Activated CD8-positive, alpha-beta T cell treated with anti-CD3 and anti-CD28 coated beads for 36 hours (primary cell): ENCODE results near the gene ISL1. TPM values are rescaled to one million over a fixed set of nuclear protein-coding genes. Genes with fewer than 3 reads are reported as not detected.

Experiments
- ATAC-seq: fragments of 200-7000 bp; cut with Tn5 transposase; one replicate; pipeline ENCODE4 v1.10.0; 2021; ENCODE audit warnings: mild to moderate bottlenecking, moderate library complexity
- CTCF ChIA-PET: fragments of 350-600 bp; sonication (Branson Sonifier 250); formaldehyde crosslinking; loops from one replicate; lab custom pipeline; 2021; ENCODE audit warnings: antibody characterized with exemption; lab: Charles Lee
- POLR2A ChIA-PET: fragments of 350-600 bp; sonication (Branson Sonifier 250); formaldehyde crosslinking; loops from one replicate; lab custom pipeline; 2021; ENCODE audit warnings: antibody characterized with exemption; lab: Charles Lee
- DNase-seq: peaks from one replicate; pipeline ENCODE4 v3.0.0-alpha.2; 2020
- H3K27ac Mint-ChIP-seq: one replicate; pipeline ENCODE4 v1.8.0; 2021; ENCODE audit warnings: mild to moderate bottlenecking, mixed read lengths
- H3K27me3 Mint-ChIP-seq: one replicate; pipeline ENCODE4 v1.8.0; 2021; ENCODE audit warnings: mixed read lengths
- H3K36me3 Mint-ChIP-seq: one replicate; pipeline ENCODE4 v1.8.0; 2021; ENCODE audit warnings: low read depth, mixed read lengths
- H3K4me1 Mint-ChIP-seq: one replicate; pipeline ENCODE4 v1.8.0; 2021; ENCODE audit warnings: low read depth, mixed read lengths
- H3K4me3 Mint-ChIP-seq: one replicate; pipeline ENCODE4 v1.8.0; 2021; ENCODE audit warnings: mild to moderate bottlenecking, moderate library complexity, mixed read lengths
- H3K9me3 Mint-ChIP-seq: one replicate; pipeline ENCODE4 v1.8.0; 2021; ENCODE audit warnings: mixed read lengths
- CTCF ChIP-seq: fragments of 200-600 bp; IDR thresholded peaks from one replicate; pipeline ENCODE4 v1.8.0; 2022; ENCODE audit warnings: antibody characterized with exemption, mild to moderate bottlenecking
- intact Hi-C: fragments of 100-400 bp; cut with micrococcal nuclease; formaldehyde crosslinking; loops from one replicate; pipeline ENCODE4 v1.10.0; 2022
- total RNA-seq, 2 experiments: library from RNA; stranded (reverse); gene quantifications; one replicate each; pipeline ENCODE4 v1.2.3, GENCODE V29; 2021

The ISL1 gene
- total RNA-seq, 2 experiments from 2014 or later = not detected

- H3K27me3 Mint-ChIP-seq = peaks cover 6% of the 10 kb centered on the region
- DNase-seq (no peak), ATAC-seq (no peak)
- intact Hi-C loops = no loop called here
- no peak overlapping the region for H3K4me3 Mint-ChIP-seq
- no peak overlapping the region for H3K27ac Mint-ChIP-seq
- ChIA-PET CTCF (interaction anchor here (1.8 kb wide), 1 partner anchor 11 kb away, joined by 6 read pairs; no protein-coding TSS in a partner anchor), POLR2A (no interaction called here)
- no peak for TF ChIP-seq CTCF
- no peaks in the 10 kb centered on the region for H3K9me3 Mint-ChIP-seq
- H3K4me1 Mint-ChIP-seq = no peaks in the 10 kb centered on the region
- H3K36me3 Mint-ChIP-seq = no peaks in the 10 kb centered on the region
These were observed 12.2 kb upstream of the ISL1 start for GRCh38 chr5:51371052-51371451.

- POLR2A ChIA-PET = no interaction called here
- peaks cover 4% of the 10 kb centered on the region for H3K36me3 Mint-ChIP-seq
- peaks cover 2% of the 10 kb centered on the region for H3K9me3 Mint-ChIP-seq
These were observed 9.2 kb upstream of the ISL1 start for GRCh38 chr5:51373880-51374523.

GRCh38 chr5:51375084-51375483, 8.2 kb upstream of the ISL1 start:
- POLR2A ChIA-PET = no interaction called here
- Mint-ChIP-seq H3K36me3 (peaks cover 4% of the 10 kb centered on the region), H3K27me3 (peaks cover 43% of the 10 kb centered on the region), H3K4me1 (peaks cover 5% of the 10 kb centered on the region), H3K27ac (no peak overlapping the region), H3K9me3 (peaks cover 2% of the 10 kb centered on the region), H3K4me3 (no peak overlapping the region)
- intact Hi-C loops = no loop called here
- CTCF ChIA-PET = interaction anchor here (1.0 kb wide), 1 partner anchor 13 kb away, joined by 3 read pairs; no protein-coding TSS in a partner anchor
- no peak for TF ChIP-seq CTCF
- DNase-seq = no peak
- no peak for ATAC-seq

More at GRCh38 chr5:51373880-51374523, 9.2 kb upstream of the ISL1 start:
- intact Hi-C loops = no loop called here
- CTCF ChIA-PET = no interaction called here
- Mint-ChIP-seq H3K4me3 (no peak overlapping the region), H3K27ac (no peak overlapping the region), H3K27me3 (peaks cover 32% of the 10 kb centered on the region), H3K4me1 (peaks cover 5% of the 10 kb centered on the region)
- DNase-seq = no peak
- no peak for TF ChIP-seq CTCF
- ATAC-seq = no peak

GRCh38 chr5:51376509-51376908, 6.7 kb upstream of the ISL1 start:
- no peak for ATAC-seq
- ChIA-PET CTCF (interaction anchor here (1.2 kb wide), 1 partner anchor 413 kb away, joined by 3 read pairs; no protein-coding TSS in a partner anchor), POLR2A (no interaction called here)
- H3K36me3 Mint-ChIP-seq = peaks cover 4% of the 10 kb centered on the region
- no peak for TF ChIP-seq CTCF
- H3K27me3 Mint-ChIP-seq = peaks cover 56% of the 10 kb centered on the region
- peaks cover 2% of the 10 kb centered on the region for H3K9me3 Mint-ChIP-seq
- peaks cover 5% of the 10 kb centered on the region for H3K4me1 Mint-ChIP-seq
- H3K27ac Mint-ChIP-seq = no peak overlapping the region
- H3K4me3 Mint-ChIP-seq = no peak overlapping the region
- intact Hi-C loops = no loop called here
- DNase-seq = no peak

GRCh38 chr5:51377151-51378060, 5.8 kb upstream of the ISL1 start:
- H3K36me3 Mint-ChIP-seq = peaks cover 4% of the 10 kb centered on the region
- H3K27me3 Mint-ChIP-seq = peaks cover 65% of the 10 kb centered on the region
- H3K9me3 Mint-ChIP-seq = peaks cover 2% of the 10 kb centered on the region
- no peak overlapping the region for H3K27ac Mint-ChIP-seq
- ATAC-seq (no peak), DNase-seq (no peak)
- intact Hi-C loops = no loop called here
- ChIA-PET CTCF (interaction anchor here (1.1 kb wide), 1 partner anchor 9 kb away, joined by 3 read pairs; no protein-coding TSS in a partner anchor), POLR2A (no interaction called here)
- H3K4me3 Mint-ChIP-seq = no peak overlapping the region
- TF ChIP-seq CTCF = no peak
- peaks cover 5% of the 10 kb centered on the region for H3K4me1 Mint-ChIP-seq
